ENCODE measurements around the gene ERO1B. TPM values are rescaled to one million over a fixed set of nuclear protein-coding genes. Genes with fewer than 3 reads are reported as not detected.

Gene ERO1B
- total RNA-seq, 1 donor: 2.9 TPM

DNA sequence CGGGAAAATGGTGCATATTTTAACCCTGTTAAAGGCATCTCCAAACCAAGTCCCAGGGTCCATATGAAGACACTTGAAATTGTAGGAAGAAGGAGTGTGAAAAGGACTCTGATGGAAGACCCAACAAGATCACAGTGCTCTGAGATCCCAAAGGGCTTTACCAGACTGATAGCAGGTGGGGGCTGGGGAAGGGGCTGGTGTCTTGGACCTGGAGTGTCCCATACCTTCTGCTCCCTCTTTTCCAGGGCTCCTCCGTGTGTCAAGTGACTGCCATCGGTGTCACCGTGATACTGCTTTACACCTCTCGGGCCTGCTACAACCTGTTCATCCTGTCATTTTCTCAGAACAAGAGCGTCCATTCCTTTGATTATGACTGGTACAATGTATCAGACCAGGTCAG, 102.1 kb downstream of the ERO1B start:
- Histone ChIP-seq H3K9me3 (ENCODE audit: low read depth, low read length) (no peaks in the 10 kb centered on the region), H3K36me3 (ENCODE audit: insufficient read depth, low read length) (peaks cover 3% of the 10 kb centered on the region), H3K79me2 (ENCODE audit: insufficient read depth, low read length) (no peaks in the 10 kb centered on the region), H2AFZ (ENCODE audit: low read length) (no peak overlapping the region), H3K4me1 (ENCODE audit: insufficient read depth, low read length) (no peaks in the 10 kb centered on the region), H3K4me2 (ENCODE audit: insufficient read depth, low read length) (no peak overlapping the region), H4K20me1 (ENCODE audit: insufficient read depth, low read length) (no peaks in the 10 kb centered on the region), H3K4me3 (ENCODE audit: insufficient read depth, low read length) (no peak overlapping the region), H3K27ac (ENCODE audit: low read depth, low read length) (no peak overlapping the region), H3K27me3 (ENCODE audit: insufficient read depth, low read length) (no peaks in the 10 kb centered on the region)
- TF ChIP-seq, protein P1, sequence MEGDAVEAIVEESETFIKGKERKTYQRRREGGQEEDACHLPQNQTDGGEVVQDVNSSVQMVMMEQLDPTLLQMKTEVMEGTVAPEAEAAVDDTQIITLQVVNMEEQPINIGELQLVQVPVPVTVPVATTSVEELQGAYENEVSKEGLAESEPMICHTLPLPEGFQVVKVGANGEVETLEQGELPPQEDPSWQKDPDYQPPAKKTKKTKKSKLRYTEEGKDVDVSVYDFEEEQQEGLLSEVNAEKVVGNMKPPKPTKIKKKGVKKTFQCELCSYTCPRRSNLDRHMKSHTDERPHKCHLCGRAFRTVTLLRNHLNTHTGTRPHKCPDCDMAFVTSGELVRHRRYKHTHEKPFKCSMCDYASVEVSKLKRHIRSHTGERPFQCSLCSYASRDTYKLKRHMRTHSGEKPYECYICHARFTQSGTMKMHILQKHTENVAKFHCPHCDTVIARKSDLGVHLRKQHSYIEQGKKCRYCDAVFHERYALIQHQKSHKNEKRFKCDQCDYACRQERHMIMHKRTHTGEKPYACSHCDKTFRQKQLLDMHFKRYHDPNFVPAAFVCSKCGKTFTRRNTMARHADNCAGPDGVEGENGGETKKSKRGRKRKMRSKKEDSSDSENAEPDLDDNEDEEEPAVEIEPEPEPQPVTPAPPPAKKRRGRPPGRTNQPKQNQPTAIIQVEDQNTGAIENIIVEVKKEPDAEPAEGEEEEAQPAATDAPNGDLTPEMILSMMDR (IDR thresholded peaks at IDR 0.05; ENCODE audit: extremely low read depth, low read depth, low read length): no peak
- no peak for DNase-seq (ENCODE audit: insufficient read length, low spot score, missing footprints)

DNA sequence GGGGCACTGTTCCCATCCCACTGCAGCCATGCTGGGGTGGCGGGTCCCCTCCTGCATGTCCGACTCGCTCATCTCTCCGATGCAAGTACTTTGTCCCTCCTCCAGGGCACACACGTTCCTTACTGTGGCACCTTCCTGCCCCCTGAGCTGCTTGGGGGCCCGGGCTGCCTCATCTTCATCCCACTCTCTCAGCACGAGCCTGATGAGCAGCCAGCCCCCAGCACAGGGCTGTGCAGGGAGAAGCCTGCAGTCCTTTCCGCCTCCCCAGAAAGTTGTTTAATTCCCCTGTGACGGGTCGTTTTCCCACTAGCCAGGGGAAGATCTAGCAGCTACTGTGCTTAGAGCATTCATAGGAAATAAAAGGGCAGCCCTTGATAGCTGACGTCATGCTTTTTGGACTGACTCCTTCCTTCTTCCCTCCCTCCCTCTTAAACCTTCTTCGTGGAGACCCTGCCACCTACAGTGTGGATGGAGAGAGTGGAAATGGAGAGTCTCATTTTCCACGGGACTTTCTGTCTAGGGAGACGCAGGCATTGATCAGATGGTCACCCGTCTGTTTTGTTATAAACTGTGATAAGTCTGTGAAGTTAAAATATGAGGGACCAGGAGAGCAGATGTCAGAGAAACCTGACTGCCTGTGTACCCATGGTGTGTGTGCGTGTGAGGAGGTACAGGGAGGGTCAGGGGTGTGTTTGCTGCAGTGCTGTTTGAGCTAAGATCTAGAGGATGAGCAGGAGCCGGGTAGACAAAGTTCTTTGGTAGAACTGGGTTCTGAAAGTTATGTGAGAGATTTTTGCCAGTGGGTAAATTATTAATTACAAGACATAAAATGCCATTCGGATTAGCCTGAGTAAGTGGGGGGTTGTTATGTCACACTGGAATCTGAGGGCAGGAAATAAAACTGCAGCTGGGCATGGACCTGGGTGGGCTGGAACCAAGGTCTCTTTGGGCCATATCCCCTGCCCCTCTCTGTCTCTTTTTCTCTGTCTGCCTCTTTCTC, 105.1 kb downstream of the ERO1B start:
- TF ChIP-seq, protein P1 (IDR thresholded peaks at IDR 0.05; ENCODE audit: extremely low read depth, low read depth, low read length): no peak
- H2AFZ ChIP-seq (ENCODE audit: low read length): no peak overlapping the region
- no peaks in the 10 kb centered on the region for H3K79me2 ChIP-seq (ENCODE audit: insufficient read depth, low read length)
- no peaks in the 10 kb centered on the region for H3K9me3 ChIP-seq (ENCODE audit: low read depth, low read length)
- H3K36me3 ChIP-seq (ENCODE audit: insufficient read depth, low read length): peaks cover 3% of the 10 kb centered on the region
- no peak overlapping the region for H3K4me3 ChIP-seq (ENCODE audit: insufficient read depth, low read length)
- no peak overlapping the region for H3K27ac ChIP-seq (ENCODE audit: low read depth, low read length)
- peak; percentile 44 for DNase-seq (ENCODE audit: insufficient read length, low spot score, missing footprints)
- peaks cover under 1% of the 10 kb centered on the region for H4K20me1 ChIP-seq (ENCODE audit: insufficient read depth, low read length)
- no peak overlapping the region for H3K4me2 ChIP-seq (ENCODE audit: insufficient read depth, low read length)
- H3K4me1 ChIP-seq (ENCODE audit: insufficient read depth, low read length): peaks cover 3% of the 10 kb centered on the region
- no peaks in the 10 kb centered on the region for H3K27me3 ChIP-seq (ENCODE audit: insufficient read depth, low read length)

DNA sequence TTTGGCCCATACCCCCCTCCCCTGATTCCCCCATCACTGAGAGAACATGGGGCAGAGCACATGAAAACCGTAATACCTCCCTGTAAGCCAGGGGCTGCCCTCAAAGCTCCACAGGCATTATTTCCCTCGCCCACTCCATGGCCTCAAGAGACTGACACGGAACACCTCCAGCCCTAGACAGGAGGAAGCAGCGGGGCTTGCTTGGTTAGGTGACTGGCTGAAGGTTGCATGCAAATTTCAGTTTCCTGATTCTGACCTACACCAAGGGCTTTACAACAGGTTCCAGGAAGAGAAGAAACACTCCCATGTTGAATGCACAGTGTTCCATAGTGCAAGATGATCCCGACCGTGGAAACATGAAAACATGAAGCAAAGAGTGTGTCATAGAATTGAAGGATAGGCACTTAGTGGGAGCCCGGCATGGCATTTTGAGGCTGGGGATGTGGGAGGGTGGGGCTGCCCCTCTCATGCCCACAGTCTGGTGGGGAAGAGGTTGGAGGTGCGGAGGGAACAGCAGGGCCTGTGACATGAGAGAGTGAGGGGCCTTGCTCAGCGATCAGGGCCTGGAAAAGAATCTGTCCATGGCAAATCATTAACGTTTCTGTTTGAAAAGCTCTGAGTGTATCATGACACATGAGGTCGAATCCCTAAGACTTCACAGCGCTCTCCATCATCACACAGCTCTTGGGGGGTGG, 106.0 kb downstream of the ERO1B start:
- Histone ChIP-seq H2AFZ (ENCODE audit: low read length) (no peak overlapping the region), H3K36me3 (ENCODE audit: insufficient read depth, low read length) (peaks cover 3% of the 10 kb centered on the region)
- TF ChIP-seq, protein P1 (IDR thresholded peaks at IDR 0.05; ENCODE audit: extremely low read depth, low read depth, low read length): no peak

More for the DNA sequence above, 106.0 kb downstream of the ERO1B start:
- no peak for DNase-seq (ENCODE audit: insufficient read length, low spot score, missing footprints)
- Histone ChIP-seq H3K4me2 (ENCODE audit: insufficient read depth, low read length) (no peak overlapping the region), H3K4me1 (ENCODE audit: insufficient read depth, low read length) (peaks cover 3% of the 10 kb centered on the region), H4K20me1 (ENCODE audit: insufficient read depth, low read length) (peaks cover 5% of the 10 kb centered on the region), H3K4me3 (ENCODE audit: insufficient read depth, low read length) (no peak overlapping the region), H3K27me3 (ENCODE audit: insufficient read depth, low read length) (no peaks in the 10 kb centered on the region), H3K27ac (ENCODE audit: low read depth, low read length) (no peak overlapping the region), H3K9me3 (ENCODE audit: low read depth, low read length) (no peaks in the 10 kb centered on the region), H3K79me2 (ENCODE audit: insufficient read depth, low read length) (no peaks in the 10 kb centered on the region)
